K562 (cell line): Measurements from ENCODE around the gene GIMAP8. TPM values are rescaled to one million over a fixed set of nuclear protein-coding genes. Genes with fewer than 3 reads are reported as not detected.

ENCODE experiments used
- ARID4B ChIP-seq: sonication (generic); formaldehyde crosslinking; IDR thresholded peaks from 2 replicates; pipeline ENCODE4 v1.8.0; 2022; ENCODE audit warnings: mild to moderate bottlenecking, missing genetic modification reagents
- CHD7 ChIP-seq: fragments of 200-600 bp; sonication (generic); IDR thresholded peaks from one replicate; pipeline ENCODE4 v1.6.1; 2012; ENCODE audit warnings: mild to moderate bottlenecking, low read depth, low read length, inconsistent platforms
- MCM5 ChIP-seq: fragments of 450-650 bp; IDR thresholded peaks from 2 replicates; pipeline ENCODE4 v1.6.1; 2016; ENCODE audit warnings: low read depth
- NR1H2 ChIP-seq: sonication (generic); formaldehyde crosslinking; IDR thresholded peaks from 2 replicates; pipeline ENCODE4 v1.4.0; 2020; ENCODE audit warnings: mild to moderate bottlenecking, missing genetic modification reagents
- NR2C2 ChIP-seq, 2 experiments: fragments of 200-800 bp in 1 of 2; sonication (Bioruptor generic) in 1 of 2; sonication (generic) in 1 of 2; formaldehyde crosslinking in 1 of 2; IDR thresholded peaks; 2 replicates each; pipeline versions ENCODE4 v1.6.1 to v1.8.0; 2016 to 2022; ENCODE audit warnings: mild to moderate bottlenecking in 1 of 2, missing compliant biosample characterization in 1 of 2, missing genetic modification characterization in 1 of 2, missing genetic modification reagents in 1 of 2
- RFX5 ChIP-seq: IDR thresholded peaks from 2 replicates; pipeline ENCODE4 v1.6.1; 2011; ENCODE audit warnings: low read depth, mild to moderate bottlenecking, improper control_type of control experiment, low read length
- STAG1 ChIP-seq: sonication (generic); formaldehyde crosslinking; IDR thresholded peaks from 2 replicates; pipeline ENCODE4 v1.5.0; 2020; ENCODE audit warnings: missing genetic modification reagents, borderline replicate concordance
- polyA plus RNA-seq, 8 experiments: library from polyadenylated mRNA; depleted of rRNA in 4 of 8; stranded (reverse) in 5 of 8; unstranded in 3 of 8; fragments of >200 nt; fragmentation: Nextera tagmentation in 2 of 8; fragmentation: Illumina TruSeq in 1 of 8; extraction: Ambion mirVana in 2 of 8; extraction: Trizol in 1 of 8; gene quantifications; 2 replicates each; pipeline versions ENCODE4 v1.2.1 to v1.2.3, GENCODE V29; 2011 to 2014; ENCODE audit warnings: inconsistent platforms in 1 of 8, missing spikeins in 1 of 8
- total RNA-seq, 7 experiments: library from RNA; depleted of rRNA in 6 of 7; stranded (reverse); fragments of >200 nt in 6 of 7; fragmentation: Illumina TruSeq in 2 of 7; extraction: Trizol in 2 of 7; gene quantifications; 2 replicates each; pipeline versions ENCODE4 v1.2.1 to v1.2.3, GENCODE V29; 2011 to 2021; ENCODE audit warnings: low replicate concordance in 1 of 7
- TF ChIP-seq, protein P1 (sequence below): sonication (generic); formaldehyde crosslinking; IDR thresholded peaks from 2 replicates; pipeline ENCODE4 v1.8.1; 2023; ENCODE audit warnings: mild to moderate bottlenecking, missing genetic modification reagents

GIMAP8 gene
- total and polyA plus RNA-seq, 9 of the 15 experiments (the other 6 are each of a cell fraction or from before 2014, with no cell fraction given) = not detected

DNA sequence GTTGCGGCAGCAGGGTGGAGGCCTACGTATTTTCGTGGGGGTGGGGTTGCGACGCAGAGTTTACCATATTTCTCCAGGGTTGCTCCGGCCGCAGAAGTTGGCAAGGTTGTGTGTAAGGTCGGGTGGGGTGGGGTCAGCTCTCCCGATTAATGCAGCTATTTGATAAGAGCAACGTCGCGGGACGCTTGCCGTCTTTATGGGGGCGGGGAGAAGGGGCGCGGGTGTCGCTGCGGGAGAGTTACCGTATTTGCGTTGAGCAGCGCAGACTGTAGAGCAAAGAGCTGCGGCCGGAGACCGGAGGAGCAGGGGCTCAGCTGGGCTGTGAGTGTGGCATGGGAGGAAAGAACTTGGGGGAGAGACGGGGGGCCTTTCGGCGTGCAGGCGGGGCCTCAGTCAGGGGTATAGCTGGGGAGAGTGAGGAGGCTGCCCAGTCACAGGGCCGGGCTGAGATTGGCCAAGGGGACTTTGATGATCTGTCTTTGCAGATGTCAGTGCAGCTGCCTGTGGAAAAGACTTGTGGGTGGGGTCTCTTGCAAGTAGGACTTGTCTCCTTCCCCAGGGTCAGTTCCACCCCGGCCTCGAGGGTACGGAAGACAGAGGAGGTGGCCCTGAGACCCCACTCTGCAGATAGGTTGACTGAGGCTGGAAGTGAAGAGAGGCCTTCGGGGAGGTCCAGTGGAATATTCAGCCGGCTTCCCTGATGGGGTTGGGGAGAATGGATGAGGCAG lies 44.7 kb upstream of the GIMAP8 start (continued):
- TF ChIP-seq CHD7 (peak; percentile 98), NR1H2 (no peak; the same call in 1 of the 2 replicates), MCM5 (no peak), STAG1 (no peak), RFX5 (no peak), ARID4B (CRISPR knock-in tag) (0 out of 2 replicates have a peak, but pooled peaks have one; percentile 17), NR2C2 (CRISPR knock-in tag; IDR thresholded peaks at IDR 0.05) (no peak), NR2C2 (tag; IDR thresholded peaks at IDR 0.05) (no peak)
- TF ChIP-seq, protein P1, sequence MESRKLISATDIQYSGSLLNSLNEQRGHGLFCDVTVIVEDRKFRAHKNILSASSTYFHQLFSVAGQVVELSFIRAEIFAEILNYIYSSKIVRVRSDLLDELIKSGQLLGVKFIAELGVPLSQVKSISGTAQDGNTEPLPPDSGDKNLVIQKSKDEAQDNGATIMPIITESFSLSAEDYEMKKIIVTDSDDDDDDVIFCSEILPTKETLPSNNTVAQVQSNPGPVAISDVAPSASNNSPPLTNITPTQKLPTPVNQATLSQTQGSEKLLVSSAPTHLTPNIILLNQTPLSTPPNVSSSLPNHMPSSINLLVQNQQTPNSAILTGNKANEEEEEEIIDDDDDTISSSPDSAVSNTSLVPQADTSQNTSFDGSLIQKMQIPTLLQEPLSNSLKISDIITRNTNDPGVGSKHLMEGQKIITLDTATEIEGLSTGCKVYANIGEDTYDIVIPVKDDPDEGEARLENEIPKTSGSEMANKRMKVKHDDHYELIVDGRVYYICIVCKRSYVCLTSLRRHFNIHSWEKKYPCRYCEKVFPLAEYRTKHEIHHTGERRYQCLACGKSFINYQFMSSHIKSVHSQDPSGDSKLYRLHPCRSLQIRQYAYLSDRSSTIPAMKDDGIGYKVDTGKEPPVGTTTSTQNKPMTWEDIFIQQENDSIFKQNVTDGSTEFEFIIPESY (CRISPR knock-in tag) = no peak
